ENCODE results near the gene THAP6.

Gene THAP6

DNA sequence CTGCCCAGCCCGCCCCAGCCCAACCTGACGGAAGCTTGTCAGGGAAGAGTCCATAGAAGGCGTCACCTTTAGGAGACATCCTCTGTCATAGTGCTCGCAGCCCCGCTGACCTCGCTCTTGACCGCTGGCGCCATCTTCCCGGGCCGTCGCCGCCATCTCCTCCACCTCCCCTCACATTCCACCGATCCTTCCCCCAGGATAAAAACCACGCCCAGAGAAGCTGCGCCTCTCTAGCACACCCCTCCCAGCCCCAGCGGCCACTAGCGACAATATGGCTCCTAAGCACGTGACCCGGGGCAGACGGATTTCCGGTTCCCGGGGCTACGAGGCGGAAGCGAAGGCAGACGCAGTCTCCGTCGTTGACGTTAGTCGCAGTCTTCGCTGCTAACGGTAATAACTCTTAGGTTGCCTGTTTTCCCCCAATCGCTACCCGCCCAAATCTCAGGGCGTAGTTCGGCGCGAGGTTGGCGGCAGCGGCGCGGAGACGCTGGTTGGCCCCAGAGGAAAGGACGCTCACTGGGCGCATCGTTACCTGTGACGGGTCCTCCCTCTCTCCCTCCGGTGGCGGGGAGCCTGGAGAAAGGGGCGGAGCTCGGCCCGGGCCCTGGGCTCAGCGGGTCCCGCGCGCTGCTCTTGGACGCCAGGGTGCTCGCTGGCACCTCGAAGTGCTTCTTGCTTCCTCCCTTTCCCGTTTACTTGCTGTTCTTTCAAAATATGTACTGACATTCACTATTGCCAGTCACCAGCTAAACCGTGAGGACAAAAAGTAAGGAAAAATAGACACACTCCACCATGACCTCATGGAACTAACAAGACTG lies at the start of gene THAP6, which contains the start of gene RCHY1 (continued):
- TF ChIP-seq YY1 (tag by site-specific recombination; IDR thresholded peaks at IDR 0.05) (peak; percentile 93), ZXDB (tag by site-specific recombination; IDR thresholded peaks at IDR 0.05) (peak; percentile 79), ZNF114 (tag by site-specific recombination; IDR thresholded peaks at IDR 0.05) (no peak), ZNF664 (tag by site-specific recombination; IDR thresholded peaks at IDR 0.05) (no peak), ZNF529 (tag by site-specific recombination; IDR thresholded peaks at IDR 0.05; ENCODE audit: insufficient replicate concordance) (no peak), ZNF302 (tag by site-specific recombination; IDR thresholded peaks at IDR 0.05; ENCODE audit: low read depth) (no peak), KLF7 (tag by site-specific recombination; IDR thresholded peaks at IDR 0.05; ENCODE audit: borderline replicate concordance) (peak; percentile 53; the same call in 1 of the 2 replicates), SP3 (tag by site-specific recombination; IDR thresholded peaks at IDR 0.05) (peak; percentile 85), ZNF561 (tag by site-specific recombination; IDR thresholded peaks at IDR 0.05; ENCODE audit: borderline replicate concordance) (no peak; the same call in 1 of the 2 replicates), PRDM1 (tag by site-specific recombination; IDR thresholded peaks at IDR 0.05) (no peak), TRIM28 (IDR thresholded peaks at IDR 0.05; ENCODE audit: borderline replicate concordance, low read length) (no peak; the same call in 1 of the 2 replicates), ZNF335 (tag by site-specific recombination; conservative IDR thresholded peaks at IDR 0.05) (peak; percentile 98), ZBTB21 (tag by site-specific recombination; IDR thresholded peaks at IDR 0.05) (peak; percentile 76), ZNF610 (tag by site-specific recombination; IDR thresholded peaks at IDR 0.05; ENCODE audit: borderline replicate concordance) (0 out of 2 replicates have a peak, but pooled peaks have one; percentile 52), ZNF391 (tag by site-specific recombination; IDR thresholded peaks at IDR 0.05; ENCODE audit: borderline replicate concordance, low read depth) (no peak), ZNF571 (tag by site-specific recombination; IDR thresholded peaks at IDR 0.05) (no peak), ZSCAN30 (tag by site-specific recombination; IDR thresholded peaks at IDR 0.05) (peak; percentile 46; the same call in 1 of the 2 replicates), HOXC10 (CRISPR knock-in tag; IDR thresholded peaks at IDR 0.05) (0 out of 2 replicates have a peak, but pooled peaks have one; percentile 76), ZNF629 (tag by site-specific recombination; IDR thresholded peaks at IDR 0.05) (peak; percentile 94), ZBTB1 (tag by site-specific recombination; IDR thresholded peaks at IDR 0.05) (no peak), ZNF366 (tag by site-specific recombination; conservative IDR thresholded peaks at IDR 0.05) (peak; percentile 98), ZNF324 (tag by site-specific recombination; IDR thresholded peaks at IDR 0.05) (0 out of 2 replicates have a peak, but pooled peaks have one; percentile 45), ZBTB20 (tag by site-specific recombination; IDR thresholded peaks at IDR 0.05) (peak; percentile 94), KLF16 (tag by site-specific recombination; IDR thresholded peaks at IDR 0.05) (peak; percentile 57; the same call in 1 of the 2 replicates)
- TF ChIP-seq, protein P1, sequence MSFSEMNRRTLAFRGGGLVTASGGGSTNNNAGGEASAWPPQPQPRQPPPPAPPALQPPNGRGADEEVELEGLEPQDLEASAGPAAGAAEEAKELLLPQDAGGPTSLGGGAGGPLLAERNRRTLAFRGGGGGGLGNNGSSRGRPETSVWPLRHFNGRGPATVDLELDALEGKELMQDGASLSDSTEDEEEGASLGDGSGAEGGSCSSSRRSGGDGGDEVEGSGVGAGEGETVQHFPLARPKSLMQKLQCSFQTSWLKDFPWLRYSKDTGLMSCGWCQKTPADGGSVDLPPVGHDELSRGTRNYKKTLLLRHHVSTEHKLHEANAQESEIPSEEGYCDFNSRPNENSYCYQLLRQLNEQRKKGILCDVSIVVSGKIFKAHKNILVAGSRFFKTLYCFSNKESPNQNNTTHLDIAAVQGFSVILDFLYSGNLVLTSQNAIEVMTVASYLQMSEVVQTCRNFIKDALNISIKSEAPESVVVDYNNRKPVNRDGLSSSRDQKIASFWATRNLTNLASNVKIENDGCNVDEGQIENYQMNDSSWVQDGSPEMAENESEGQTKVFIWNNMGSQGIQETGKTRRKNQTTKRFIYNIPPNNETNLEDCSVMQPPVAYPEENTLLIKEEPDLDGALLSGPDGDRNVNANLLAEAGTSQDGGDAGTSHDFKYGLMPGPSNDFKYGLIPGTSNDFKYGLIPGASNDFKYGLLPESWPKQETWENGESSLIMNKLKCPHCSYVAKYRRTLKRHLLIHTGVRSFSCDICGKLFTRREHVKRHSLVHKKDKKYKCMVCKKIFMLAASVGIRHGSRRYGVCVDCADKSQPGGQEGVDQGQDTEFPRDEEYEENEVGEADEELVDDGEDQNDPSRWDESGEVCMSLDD (tag by site-specific recombination; IDR thresholded peaks at IDR 0.05) = 0 out of 2 replicates have a peak, but pooled peaks have one; percentile 44
- TF ChIP-seq, protein P2, sequence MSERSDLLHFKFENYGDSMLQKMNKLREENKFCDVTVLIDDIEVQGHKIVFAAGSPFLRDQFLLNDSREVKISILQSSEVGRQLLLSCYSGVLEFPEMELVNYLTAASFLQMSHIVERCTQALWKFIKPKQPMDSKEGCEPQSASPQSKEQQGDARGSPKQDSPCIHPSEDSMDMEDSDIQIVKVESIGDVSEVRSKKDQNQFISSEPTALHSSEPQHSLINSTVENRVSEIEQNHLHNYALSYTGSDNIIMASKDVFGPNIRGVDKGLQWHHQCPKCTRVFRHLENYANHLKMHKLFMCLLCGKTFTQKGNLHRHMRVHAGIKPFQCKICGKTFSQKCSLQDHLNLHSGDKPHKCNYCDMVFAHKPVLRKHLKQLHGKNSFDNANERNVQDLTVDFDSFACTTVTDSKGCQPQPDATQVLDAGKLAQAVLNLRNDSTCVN (tag by site-specific recombination; optimal IDR thresholded peaks at IDR 0.05) = peak; percentile 51
- TF ChIP-seq, protein P3, sequence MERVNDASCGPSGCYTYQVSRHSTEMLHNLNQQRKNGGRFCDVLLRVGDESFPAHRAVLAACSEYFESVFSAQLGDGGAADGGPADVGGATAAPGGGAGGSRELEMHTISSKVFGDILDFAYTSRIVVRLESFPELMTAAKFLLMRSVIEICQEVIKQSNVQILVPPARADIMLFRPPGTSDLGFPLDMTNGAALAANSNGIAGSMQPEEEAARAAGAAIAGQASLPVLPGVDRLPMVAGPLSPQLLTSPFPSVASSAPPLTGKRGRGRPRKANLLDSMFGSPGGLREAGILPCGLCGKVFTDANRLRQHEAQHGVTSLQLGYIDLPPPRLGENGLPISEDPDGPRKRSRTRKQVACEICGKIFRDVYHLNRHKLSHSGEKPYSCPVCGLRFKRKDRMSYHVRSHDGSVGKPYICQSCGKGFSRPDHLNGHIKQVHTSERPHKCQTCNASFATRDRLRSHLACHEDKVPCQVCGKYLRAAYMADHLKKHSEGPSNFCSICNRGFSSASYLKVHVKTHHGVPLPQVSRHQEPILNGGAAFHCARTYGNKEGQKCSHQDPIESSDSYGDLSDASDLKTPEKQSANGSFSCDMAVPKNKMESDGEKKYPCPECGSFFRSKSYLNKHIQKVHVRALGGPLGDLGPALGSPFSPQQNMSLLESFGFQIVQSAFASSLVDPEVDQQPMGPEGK (tag by site-specific recombination; IDR thresholded peaks at IDR 0.05) = peak; percentile 82
- TF ChIP-seq, protein P4, sequence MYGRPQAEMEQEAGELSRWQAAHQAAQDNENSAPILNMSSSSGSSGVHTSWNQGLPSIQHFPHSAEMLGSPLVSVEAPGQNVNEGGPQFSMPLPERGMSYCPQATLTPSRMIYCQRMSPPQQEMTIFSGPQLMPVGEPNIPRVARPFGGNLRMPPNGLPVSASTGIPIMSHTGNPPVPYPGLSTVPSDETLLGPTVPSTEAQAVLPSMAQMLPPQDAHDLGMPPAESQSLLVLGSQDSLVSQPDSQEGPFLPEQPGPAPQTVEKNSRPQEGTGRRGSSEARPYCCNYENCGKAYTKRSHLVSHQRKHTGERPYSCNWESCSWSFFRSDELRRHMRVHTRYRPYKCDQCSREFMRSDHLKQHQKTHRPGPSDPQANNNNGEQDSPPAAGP (tag by site-specific recombination; IDR thresholded peaks at IDR 0.05) = peak; percentile 58; the same call in 1 of the 2 replicates
- TF ChIP-seq, protein P5, sequence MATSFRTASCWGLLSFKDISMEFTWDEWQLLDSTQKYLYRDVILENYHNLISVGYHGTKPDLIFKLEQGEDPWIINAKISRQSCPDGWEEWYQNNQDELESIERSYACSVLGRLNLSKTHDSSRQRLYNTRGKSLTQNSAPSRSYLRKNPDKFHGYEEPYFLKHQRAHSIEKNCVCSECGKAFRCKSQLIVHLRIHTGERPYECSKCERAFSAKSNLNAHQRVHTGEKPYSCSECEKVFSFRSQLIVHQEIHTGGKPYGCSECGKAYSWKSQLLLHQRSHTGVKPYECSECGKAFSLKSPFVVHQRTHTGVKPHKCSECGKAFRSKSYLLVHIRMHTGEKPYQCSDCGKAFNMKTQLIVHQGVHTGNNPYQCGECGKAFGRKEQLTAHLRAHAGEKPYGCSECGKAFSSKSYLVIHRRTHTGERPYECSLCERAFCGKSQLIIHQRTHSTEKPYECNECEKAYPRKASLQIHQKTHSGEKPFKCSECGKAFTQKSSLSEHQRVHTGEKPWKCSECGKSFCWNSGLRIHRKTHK (tag by site-specific recombination; IDR thresholded peaks at IDR 0.05) = no peak
- TF ChIP-seq, protein P6, sequence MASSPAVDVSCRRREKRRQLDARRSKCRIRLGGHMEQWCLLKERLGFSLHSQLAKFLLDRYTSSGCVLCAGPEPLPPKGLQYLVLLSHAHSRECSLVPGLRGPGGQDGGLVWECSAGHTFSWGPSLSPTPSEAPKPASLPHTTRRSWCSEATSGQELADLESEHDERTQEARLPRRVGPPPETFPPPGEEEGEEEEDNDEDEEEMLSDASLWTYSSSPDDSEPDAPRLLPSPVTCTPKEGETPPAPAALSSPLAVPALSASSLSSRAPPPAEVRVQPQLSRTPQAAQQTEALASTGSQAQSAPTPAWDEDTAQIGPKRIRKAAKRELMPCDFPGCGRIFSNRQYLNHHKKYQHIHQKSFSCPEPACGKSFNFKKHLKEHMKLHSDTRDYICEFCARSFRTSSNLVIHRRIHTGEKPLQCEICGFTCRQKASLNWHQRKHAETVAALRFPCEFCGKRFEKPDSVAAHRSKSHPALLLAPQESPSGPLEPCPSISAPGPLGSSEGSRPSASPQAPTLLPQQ (tag by site-specific recombination; IDR thresholded peaks at IDR 0.05) = peak; percentile 26; the same call in 1 of the 2 replicates

Data from HEK293 (cell line).